A549 treated with AZD2906 at 1 μM for 4 hours (cell line): ENCODE measurements around the gene TARS2. TPM values are rescaled to one million over a fixed set of nuclear protein-coding genes. Genes with fewer than 3 reads are reported as not detected.

ENCODE experiments used
- total RNA-seq: library from RNA; stranded (reverse); fragments of 200-300 nt; extraction: Qiagen RNA extraction; gene quantifications from 5 replicates; pipeline ENCODE4 v1.2.3, GENCODE V29; 2022

The TARS2 gene, protein sequence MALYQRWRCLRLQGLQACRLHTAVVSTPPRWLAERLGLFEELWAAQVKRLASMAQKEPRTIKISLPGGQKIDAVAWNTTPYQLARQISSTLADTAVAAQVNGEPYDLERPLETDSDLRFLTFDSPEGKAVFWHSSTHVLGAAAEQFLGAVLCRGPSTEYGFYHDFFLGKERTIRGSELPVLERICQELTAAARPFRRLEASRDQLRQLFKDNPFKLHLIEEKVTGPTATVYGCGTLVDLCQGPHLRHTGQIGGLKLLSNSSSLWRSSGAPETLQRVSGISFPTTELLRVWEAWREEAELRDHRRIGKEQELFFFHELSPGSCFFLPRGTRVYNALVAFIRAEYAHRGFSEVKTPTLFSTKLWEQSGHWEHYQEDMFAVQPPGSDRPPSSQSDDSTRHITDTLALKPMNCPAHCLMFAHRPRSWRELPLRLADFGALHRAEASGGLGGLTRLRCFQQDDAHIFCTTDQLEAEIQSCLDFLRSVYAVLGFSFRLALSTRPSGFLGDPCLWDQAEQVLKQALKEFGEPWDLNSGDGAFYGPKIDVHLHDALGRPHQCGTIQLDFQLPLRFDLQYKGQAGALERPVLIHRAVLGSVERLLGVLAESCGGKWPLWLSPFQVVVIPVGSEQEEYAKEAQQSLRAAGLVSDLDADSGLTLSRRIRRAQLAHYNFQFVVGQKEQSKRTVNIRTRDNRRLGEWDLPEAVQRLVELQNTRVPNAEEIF
- 21.6 to 23.6 TPM (median 22.4 TPM) in 5 replicates for total RNA-seq

DNA sequence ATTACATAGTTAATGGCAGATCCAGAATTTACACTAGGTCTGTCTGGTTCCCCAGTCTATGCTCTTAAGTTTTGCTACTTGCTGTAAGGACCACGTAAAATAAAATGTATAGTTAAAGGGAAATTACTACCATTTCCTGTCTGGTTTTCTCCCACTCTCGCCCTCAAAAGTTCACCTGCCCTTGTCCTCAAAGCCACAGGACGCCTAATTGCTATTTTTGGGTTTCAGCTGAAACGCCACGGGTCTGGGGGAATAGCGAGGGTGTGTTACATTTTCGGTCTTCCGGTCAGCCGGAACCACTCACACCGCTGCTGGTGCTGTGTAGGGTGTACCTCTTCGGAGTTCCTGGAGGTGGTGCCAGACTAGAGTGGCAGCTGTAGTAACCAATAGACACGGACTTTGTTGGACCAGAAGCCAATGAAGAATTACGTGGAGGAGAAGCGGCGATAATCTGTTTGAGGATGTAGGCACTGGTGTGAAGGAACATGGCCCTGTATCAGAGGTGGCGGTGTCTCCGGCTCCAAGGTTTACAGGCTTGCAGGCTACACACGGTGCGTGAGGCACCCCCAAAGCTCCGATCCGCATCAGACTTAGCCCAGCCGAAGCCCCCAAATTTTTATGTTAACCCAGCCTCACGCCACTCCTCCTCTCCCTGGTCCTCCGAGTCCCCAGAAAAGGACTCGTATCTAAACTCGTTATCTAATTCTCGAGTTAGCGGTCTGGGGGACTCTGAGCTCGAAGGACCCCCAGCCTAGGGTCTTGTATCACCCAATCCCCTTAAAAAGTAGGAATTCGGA lies at the start of gene TARS2:
Gene TARS2, plus strand, starts transcription at position 454 of the 797 bp plus-strand sequence. Its CDS starts 32 bp downstream, at position 486.

DNA sequence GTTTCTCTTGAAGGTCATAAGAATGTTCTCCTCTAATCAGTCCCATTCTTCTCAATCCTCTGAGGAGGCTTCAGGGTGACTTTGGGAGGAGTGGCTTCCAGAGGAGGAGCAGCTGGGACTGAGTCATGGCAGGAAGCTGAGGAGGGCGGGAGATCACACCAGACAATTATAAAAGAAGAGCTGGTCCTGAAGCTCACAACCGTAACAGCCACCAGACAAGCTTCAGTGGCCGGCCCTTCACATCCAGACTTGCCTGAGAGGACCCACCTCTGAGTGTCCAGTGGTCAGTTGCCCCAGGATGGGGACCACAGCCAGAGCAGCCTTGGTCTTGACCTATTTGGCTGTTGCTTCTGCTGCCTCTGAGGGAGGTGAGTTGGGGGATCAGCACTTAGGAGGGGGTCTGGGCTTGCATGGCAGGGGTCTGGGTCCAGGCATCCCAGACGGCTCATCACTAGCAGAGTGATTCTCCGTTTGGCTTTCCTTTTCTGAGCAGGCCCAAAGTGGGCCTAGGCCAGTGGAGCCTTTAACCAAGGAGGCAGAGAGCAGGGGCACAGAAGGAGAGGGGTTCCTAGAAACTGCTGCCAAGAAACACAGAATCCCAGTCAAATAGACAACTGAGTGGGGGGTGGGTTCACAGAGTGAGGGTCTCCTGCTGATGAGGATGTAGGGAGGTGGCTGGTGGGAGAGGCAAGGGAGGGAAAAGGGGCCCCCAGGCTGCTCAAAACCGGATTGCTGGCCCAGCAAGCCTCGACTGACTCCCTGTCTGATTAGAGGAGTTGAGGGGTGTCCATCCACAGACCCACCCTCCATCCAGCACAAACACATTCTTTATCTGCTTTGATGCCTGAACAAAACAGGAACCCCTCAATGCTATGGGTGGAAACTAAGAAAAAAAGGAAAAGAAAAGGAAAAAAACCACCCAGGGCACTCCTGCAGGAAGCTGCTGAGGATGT lies 21.0 kb downstream of the TARS2 start, which contains the start of gene ECM1:
Gene ECM1, plus strand, starts transcription at position 198 of the 953 bp plus-strand sequence. Its CDS starts 101 bp downstream, at position 299.

DNA sequence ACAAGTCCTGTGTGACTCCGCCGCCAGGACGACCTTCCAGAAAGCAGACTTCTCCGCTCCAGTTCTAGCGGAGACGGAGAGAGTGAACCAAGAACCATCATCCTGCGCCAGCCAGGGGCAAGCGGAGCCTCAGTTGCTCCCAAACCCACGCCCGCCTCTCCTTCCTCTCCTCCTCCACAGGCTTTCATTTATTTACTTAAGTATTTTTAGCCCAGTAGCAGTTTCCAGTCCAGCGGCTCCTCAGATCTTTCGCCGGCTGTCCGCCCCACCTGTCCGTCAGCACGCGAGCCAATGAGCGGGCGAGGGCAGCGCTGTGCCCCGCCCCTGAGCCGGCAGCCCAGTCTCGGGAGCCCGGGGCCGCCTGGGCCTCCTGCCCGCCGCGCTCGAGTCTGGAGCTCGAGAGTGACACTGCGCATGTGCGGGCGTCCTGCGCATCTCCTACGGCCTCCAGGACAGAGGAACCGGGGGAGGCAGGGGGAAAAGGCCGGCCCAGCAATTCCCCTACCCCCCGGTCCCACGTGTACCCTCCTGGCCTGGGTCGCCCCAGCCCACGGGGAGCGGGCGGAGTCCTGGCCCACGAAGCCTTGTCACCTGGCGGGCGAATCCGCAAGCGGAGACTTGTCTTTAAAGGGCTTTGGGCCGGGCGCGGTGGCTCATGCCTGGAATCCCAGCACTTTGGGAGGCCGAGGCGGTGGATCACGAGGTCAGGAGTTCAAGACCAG lies 28.3 kb downstream of the TARS2 start, which contains the start of gene FALEC:
Gene FALEC, plus strand, starts transcription at position 425 of the 722 bp plus-strand sequence.

DNA sequence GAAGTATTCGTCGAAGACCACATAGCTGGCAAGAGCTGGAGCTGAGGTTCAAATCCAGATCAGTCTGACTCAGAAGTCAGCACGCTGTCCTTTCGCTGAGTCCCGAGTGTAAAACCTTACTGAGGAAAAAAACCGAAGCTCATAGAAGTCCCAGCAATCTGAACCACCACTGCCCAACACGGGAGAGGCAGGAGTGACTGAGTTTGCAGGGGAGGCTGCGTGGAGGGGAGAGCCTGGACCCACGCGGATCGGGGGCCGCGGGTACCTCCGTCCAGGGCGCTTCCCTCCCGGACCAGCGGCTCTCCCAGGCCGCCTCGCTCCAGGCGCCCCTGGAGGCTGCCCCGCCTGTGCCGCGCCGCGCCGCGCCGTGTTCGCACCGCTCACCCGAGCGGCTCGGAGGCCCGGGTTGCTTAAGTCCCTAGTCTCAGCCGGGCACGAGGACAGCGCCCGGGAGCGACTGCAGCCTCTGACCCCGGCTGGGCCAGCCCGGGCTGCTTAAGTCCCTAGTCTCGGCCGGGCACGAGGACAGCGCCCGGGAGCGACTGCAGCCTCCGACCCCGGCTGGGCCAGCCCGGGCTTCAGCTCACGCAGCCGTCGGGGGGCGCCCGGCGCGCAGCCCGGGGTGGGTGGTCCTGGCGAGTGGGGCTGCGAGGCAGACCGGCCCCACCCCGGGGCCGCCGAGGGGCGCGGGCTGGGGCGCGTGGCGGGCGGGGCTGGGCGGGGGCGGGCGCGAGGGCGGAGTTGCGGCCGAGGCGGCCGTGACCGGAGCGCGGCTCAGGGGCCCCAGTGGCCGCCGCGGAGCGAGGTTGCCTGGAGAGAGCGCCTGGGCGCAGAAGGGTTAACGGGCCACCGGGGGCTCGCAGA lies 61.6 kb downstream of the TARS2 start, which contains the start of gene ADAMTSL4:
Gene ADAMTSL4, plus strand, starts transcription at position 777 of the 864 bp plus-strand sequence. CDS start 2,881 bp downstream, outside the sequence.

Other genes with a start within 250 kb of the TARS2 start
- not detected in 5 replicates for gene CA14, start 229.6 kb upstream of the TARS2 start, total RNA-seq
- gene APH1A, start 218.4 kb upstream of the TARS2 start, total RNA-seq: 137 to 147 TPM (median 146 TPM) in 5 replicates
- gene C1orf54, start 214.6 kb upstream of the TARS2 start, total RNA-seq: 0.21 to 0.63 TPM (median 0.32 TPM) in 5 replicates
- gene CIART, start 204.9 kb upstream of the TARS2 start, total RNA-seq: 1.8 to 3.5 TPM (median 2.5 TPM) in 5 replicates
- 77.6 to 88.6 TPM (median 83.9 TPM) in 5 replicates for gene MRPS21, start 193.6 kb upstream of the TARS2 start, total RNA-seq
- 47.0 to 53.5 TPM (median 51.6 TPM) in 5 replicates for gene PRPF3, start 165.9 kb upstream of the TARS2 start, total RNA-seq
- gene RPRD2, start 123.3 kb upstream of the TARS2 start, total RNA-seq: 12.9 to 13.6 TPM (median 13.3 TPM) in 5 replicates
- 1.4 to 1.9 TPM (median 1.4 TPM) in 5 replicates for gene ECM1, start 20.7 kb downstream of the TARS2 start, total RNA-seq
- gene FALEC, start 28.3 kb downstream of the TARS2 start, total RNA-seq: 0.13 to 0.35 TPM (median 0.26 TPM) in 4 of 5 replicates, not detected in the other
- gene ADAMTSL4, start 62.0 kb downstream of the TARS2 start, total RNA-seq: 2.8 to 7.5 TPM (median 6.1 TPM) in 5 replicates
- 249 to 315 TPM (median 297 TPM) in 5 replicates for gene MCL1, start 92.2 kb downstream of the TARS2 start, total RNA-seq
- gene ENSA, start 142.2 kb downstream of the TARS2 start, total RNA-seq: 126 to 142 TPM (median 138 TPM) in 5 replicates
- 11.4 to 16.0 TPM (median 14.0 TPM) in 5 replicates for gene GOLPH3L, start 209.7 kb downstream of the TARS2 start, total RNA-seq
- gene HORMAD1, start 233.5 kb downstream of the TARS2 start, total RNA-seq: 5.8 to 10.7 TPM (median 8.1 TPM) in 5 replicates